Measurements from ENCODE around the gene NUDT22. TPM values are rescaled to one million over a fixed set of nuclear protein-coding genes. Genes with fewer than 3 reads are reported as not detected.
A peak's percentile ranks its signal among the peaks of the same experiment; 100 is the strongest.

The NUDT22 gene
- total RNA-seq, 2 experiments from 2014 or later = 51.4 to 51.9 TPM

- H3K4me1 Mint-ChIP-seq (ENCODE audit: low read depth) = peaks cover 6% of the 10 kb centered on the region
- H3K36me3 Mint-ChIP-seq (ENCODE audit: low read depth) = peaks cover 14% of the 10 kb centered on the region
- intact Hi-C loops (cut with micrococcal nuclease) = no loop called here
- H3K9me3 Mint-ChIP-seq = no peaks in the 10 kb centered on the region
- no peak overlapping the region for H3K4me3 Mint-ChIP-seq
- no peak for DNase-seq
- H3K27ac Mint-ChIP-seq = no peak overlapping the region
- CTCF ChIA-PET = interaction anchor here (1.4 kb wide), 1 partner anchor 84 kb away, joined by 3 read pairs; no protein-coding TSS in a partner anchor
- no peaks in the 10 kb centered on the region for H3K27me3 Mint-ChIP-seq (ENCODE audit: low read depth)
Observed at GRCh38 chr11:64220271-64220670, 5.8 kb upstream of the NUDT22 start.

- no peaks in the 10 kb centered on the region for H3K27me3 Mint-ChIP-seq (ENCODE audit: low read depth)
- H3K4me1 Mint-ChIP-seq (ENCODE audit: low read depth) = peaks cover 7% of the 10 kb centered on the region
- intact Hi-C loops (cut with micrococcal nuclease) = no loop called here
- no peaks in the 10 kb centered on the region for H3K9me3 Mint-ChIP-seq
- DNase-seq = no peak
- H3K36me3 Mint-ChIP-seq (ENCODE audit: low read depth) = peaks cover 14% of the 10 kb centered on the region
- CTCF ChIA-PET = interaction anchor here (1.4 kb wide), 1 partner anchor 83 kb away, joined by 3 read pairs; no protein-coding TSS in a partner anchor
- H3K27ac Mint-ChIP-seq = no peak overlapping the region
- H3K4me3 Mint-ChIP-seq = no peak overlapping the region
Observed at GRCh38 chr11:64220798-64221197, 5.3 kb upstream of the NUDT22 start.

GRCh38 chr11:64222651-64223000 lies 3.4 kb upstream of the NUDT22 start:
- CTCF ChIA-PET = no interaction called here
- Mint-ChIP-seq H3K4me3 (no peak overlapping the region), H3K36me3 (ENCODE audit: low read depth) (peaks cover 12% of the 10 kb centered on the region), H3K27ac (no peak overlapping the region), H3K27me3 (ENCODE audit: low read depth) (no peaks in the 10 kb centered on the region), H3K4me1 (ENCODE audit: low read depth) (peaks cover 16% of the 10 kb centered on the region), H3K9me3 (no peaks in the 10 kb centered on the region)
- intact Hi-C loops (cut with micrococcal nuclease) = no loop called here
- no peak for DNase-seq

GRCh38 chr11:64223001-64223651 lies 2.9 kb upstream of the NUDT22 start:
- H3K27ac Mint-ChIP-seq = no peak overlapping the region

GRCh38 chr11:64224151-64224890 lies 1.8 kb upstream of the NUDT22 start:
- intact Hi-C loops (cut with micrococcal nuclease) = no loop called here
- Mint-ChIP-seq H3K4me3 (peak overlapping the region; percentile 87), H3K27ac (no peak overlapping the region)

More at GRCh38 chr11:64223001-64223651, 2.9 kb upstream of the NUDT22 start:
- Mint-ChIP-seq H3K4me1 (ENCODE audit: low read depth) (peaks cover 21% of the 10 kb centered on the region), H3K27me3 (ENCODE audit: low read depth) (no peaks in the 10 kb centered on the region), H3K9me3 (no peaks in the 10 kb centered on the region), H3K4me3 (no peak overlapping the region), H3K36me3 (ENCODE audit: low read depth) (peaks cover 11% of the 10 kb centered on the region)
- CTCF ChIA-PET = interaction anchor here (1.1 to 1.4 kb wide), 2 partner anchors 9 to 18 kb away, joined by 3 to 5 read pairs; no protein-coding TSS in a partner anchor
- intact Hi-C loops (cut with micrococcal nuclease) = no loop called here
- no peak for DNase-seq

GRCh38 chr11:64224891-64225607 lies 1.0 kb upstream of the NUDT22 start:
- no peak for DNase-seq
- H3K4me1 Mint-ChIP-seq (ENCODE audit: low read depth) = peaks cover 33% of the 10 kb centered on the region
- H3K27ac Mint-ChIP-seq = peak overlapping the region; percentile 90
- no peaks in the 10 kb centered on the region for H3K9me3 Mint-ChIP-seq
- no peaks in the 10 kb centered on the region for H3K27me3 Mint-ChIP-seq (ENCODE audit: low read depth)
- intact Hi-C loops (cut with micrococcal nuclease) = no loop called here
- H3K4me3 Mint-ChIP-seq = peak overlapping the region; percentile 87
- CTCF ChIA-PET = interaction anchor here (0.6 to 3.2 kb wide), 4 partner anchors 18 to 606 kb away, joined by 5 to 13 read pairs (median 8); partner anchors contain the start of gene FERMT3
- H3K36me3 Mint-ChIP-seq (ENCODE audit: low read depth) = peaks cover 5% of the 10 kb centered on the region

More at GRCh38 chr11:64224151-64224890, 1.8 kb upstream of the NUDT22 start:
- H3K27me3 Mint-ChIP-seq (ENCODE audit: low read depth) = no peaks in the 10 kb centered on the region
- H3K36me3 Mint-ChIP-seq (ENCODE audit: low read depth) = peaks cover 3% of the 10 kb centered on the region
- CTCF ChIA-PET = interaction anchor here (0.6 to 1.4 kb wide), 4 partner anchors 10 to 605 kb away, joined by 3 to 6 read pairs (median 5); partner anchors contain the start of gene FERMT3
- DNase-seq = no peak
- H3K4me1 Mint-ChIP-seq (ENCODE audit: low read depth) = peaks cover 27% of the 10 kb centered on the region
- no peaks in the 10 kb centered on the region for H3K9me3 Mint-ChIP-seq

GRCh38 chr11:64226507-64227051 lies 505 bp downstream of the NUDT22 start:
- Mint-ChIP-seq H3K27me3 (ENCODE audit: low read depth) (no peaks in the 10 kb centered on the region), H3K9me3 (no peaks in the 10 kb centered on the region), H3K27ac (peak overlapping the region; percentile 85), H3K4me1 (ENCODE audit: low read depth) (peaks cover 39% of the 10 kb centered on the region), H3K4me3 (peak overlapping the region; percentile 87), H3K36me3 (ENCODE audit: low read depth) (peaks cover 2% of the 10 kb centered on the region)
- CTCF ChIA-PET = interaction anchor here (0.9 to 3.2 kb wide), 6 partner anchors 9 to 78 kb away, joined by 3 to 13 read pairs (median 6); partner anchors contain the start of gene FERMT3
- intact Hi-C loops (cut with micrococcal nuclease) = loop anchor here (1.0 kb wide), 5 partner anchors 15 to 58 kb away; partner anchors contain the start of genes BAD and FKBP2
- DNase-seq = peak; percentile 71

- Mint-ChIP-seq H3K36me3 (ENCODE audit: low read depth) (peaks cover 2% of the 10 kb centered on the region), H3K27me3 (ENCODE audit: low read depth) (no peaks in the 10 kb centered on the region), H3K4me1 (ENCODE audit: low read depth) (peaks cover 44% of the 10 kb centered on the region), H3K4me3 (peak overlapping the region; percentile 87), H3K27ac (peak overlapping the region; percentile 85), H3K9me3 (no peaks in the 10 kb centered on the region)
- no peak for DNase-seq
- intact Hi-C loops (cut with micrococcal nuclease) = no loop called here
- CTCF ChIA-PET = interaction anchor here (1.0 to 3.2 kb wide), 5 partner anchors 21 to 77 kb away, joined by 3 to 13 read pairs (median 7); partner anchors contain the start of gene FERMT3
Observed at GRCh38 chr11:64227405-64227956, 1.4 kb downstream of the NUDT22 start.

GRCh38 chr11:64229090-64229743 lies 3.1 kb downstream of the NUDT22 start:
- DNase-seq = no peak
- CTCF ChIA-PET = no interaction called here
- intact Hi-C loops (cut with micrococcal nuclease) = no loop called here
- peak overlapping the region; percentile 78 for H3K4me3 Mint-ChIP-seq
- H3K27ac Mint-ChIP-seq = no peak overlapping the region
- peaks cover 2% of the 10 kb centered on the region for H3K36me3 Mint-ChIP-seq (ENCODE audit: low read depth)
- no peaks in the 10 kb centered on the region for H3K9me3 Mint-ChIP-seq
- no peaks in the 10 kb centered on the region for H3K27me3 Mint-ChIP-seq (ENCODE audit: low read depth)
- H3K4me1 Mint-ChIP-seq (ENCODE audit: low read depth) = peaks cover 44% of the 10 kb centered on the region

GRCh38 chr11:64229744-64230170 lies 3.7 kb downstream of the NUDT22 start:
- Mint-ChIP-seq H3K9me3 (no peaks in the 10 kb centered on the region), H3K4me3 (peak overlapping the region; percentile 78), H3K36me3 (ENCODE audit: low read depth) (peaks cover 2% of the 10 kb centered on the region), H3K4me1 (ENCODE audit: low read depth) (peaks cover 44% of the 10 kb centered on the region), H3K27me3 (ENCODE audit: low read depth) (no peaks in the 10 kb centered on the region), H3K27ac (peak overlapping the region; percentile 71)
- no peak for DNase-seq
- CTCF ChIA-PET = no interaction called here
- intact Hi-C loops (cut with micrococcal nuclease) = loop anchor here (1.0 to 2.0 kb wide), 5 partner anchors 12 to 76 kb away; partner anchors contain the start of genes ESRRA, FKBP2 and PPP1R14B
